Measurements from ENCODE around the gene ATF6.

ATF6 gene

GRCh38 chr1:161919229-161919628 is 153.1 kb downstream of the ATF6 start:
- Histone ChIP-seq H3K79me2 (ENCODE audit: insufficient read depth, low read depth) (no peaks in the 10 kb centered on the region), H3K9ac (no peak overlapping the region), H3K36me3 (ENCODE audit: insufficient read depth) (no peaks in the 10 kb centered on the region), H3K4me1 (ENCODE audit: low read depth, poor library complexity, severe bottlenecking) (peaks cover 14% of the 10 kb centered on the region), H3K4me2 (no peak overlapping the region), H2AFZ (ENCODE audit: low read depth) (no peak overlapping the region), H4K20me1 (ENCODE audit: insufficient read depth) (no peaks in the 10 kb centered on the region), H3K27me3 (ENCODE audit: insufficient read depth, low read depth) (no peaks in the 10 kb centered on the region), H3K4me3 (IDR thresholded peaks at IDR 0.05; ENCODE audit: insufficient read depth, low read depth, low read length) (no peak overlapping the region), H3K27ac (no peak overlapping the region)
- TF ChIP-seq CTCF (conservative IDR thresholded peaks at IDR 0.05; ENCODE audit: low read depth, low read length): no peak

DNA sequence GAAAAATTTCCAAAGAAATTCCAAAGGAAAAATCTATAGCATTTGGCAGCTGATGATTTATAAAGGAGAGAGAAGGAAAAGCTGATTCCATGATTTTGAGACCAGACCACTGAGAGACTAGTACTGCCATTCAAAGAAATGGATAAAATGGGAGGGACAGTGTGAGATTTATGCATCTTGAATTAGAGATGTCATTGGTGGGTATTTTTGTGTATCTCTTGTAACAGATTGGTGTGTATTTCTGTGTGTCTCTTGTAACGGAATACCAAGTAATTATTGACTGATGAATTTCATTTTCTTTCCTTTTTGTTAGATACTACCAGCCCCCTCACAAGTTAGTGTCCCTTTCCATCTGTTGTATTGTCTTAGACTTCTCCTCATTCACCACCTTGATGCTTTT is 155.4 kb downstream of the ATF6 start:
- H4K20me1 ChIP-seq (ENCODE audit: insufficient read depth): no peaks in the 10 kb centered on the region
- H3K79me2 ChIP-seq (ENCODE audit: insufficient read depth, low read depth): no peaks in the 10 kb centered on the region
- no peak for TF ChIP-seq CTCF (conservative IDR thresholded peaks at IDR 0.05; ENCODE audit: low read depth, low read length)
- no peak overlapping the region for H2AFZ ChIP-seq (ENCODE audit: low read depth)
- H3K4me1 ChIP-seq (ENCODE audit: low read depth, poor library complexity, severe bottlenecking): peaks cover 21% of the 10 kb centered on the region
- H3K27me3 ChIP-seq (ENCODE audit: insufficient read depth, low read depth): no peaks in the 10 kb centered on the region
- no peak overlapping the region for H3K4me3 ChIP-seq (IDR thresholded peaks at IDR 0.05; ENCODE audit: insufficient read depth, low read depth, low read length)
- H3K27ac ChIP-seq: no peak overlapping the region
- no peaks in the 10 kb centered on the region for H3K36me3 ChIP-seq (ENCODE audit: insufficient read depth)
- no peak overlapping the region for H3K4me2 ChIP-seq
- no peak overlapping the region for H3K9ac ChIP-seq

DNA sequence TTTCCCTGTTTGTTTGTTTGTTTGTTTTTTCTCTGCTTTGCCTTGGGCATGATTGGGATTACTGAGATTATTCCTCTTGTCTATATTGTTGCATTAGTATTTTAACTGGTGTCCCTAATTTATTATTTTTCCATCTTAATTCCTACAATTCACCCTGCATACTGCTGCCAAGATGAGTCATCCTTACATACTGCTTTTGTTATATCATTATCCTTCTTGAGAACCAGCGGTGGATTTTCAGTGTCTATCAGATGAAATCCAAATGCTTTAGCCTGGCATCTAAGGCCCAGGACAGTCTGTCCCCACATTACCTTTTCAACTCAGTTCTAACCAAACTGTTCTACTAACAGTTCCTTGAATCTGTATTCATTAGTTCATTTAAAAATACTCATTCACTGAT is 155.9 kb downstream of the ATF6 start:
- H3K36me3 ChIP-seq (ENCODE audit: insufficient read depth): no peaks in the 10 kb centered on the region
- H4K20me1 ChIP-seq (ENCODE audit: insufficient read depth): no peaks in the 10 kb centered on the region
- no peak overlapping the region for H3K4me3 ChIP-seq (IDR thresholded peaks at IDR 0.05; ENCODE audit: insufficient read depth, low read depth, low read length)
- no peaks in the 10 kb centered on the region for H3K27me3 ChIP-seq (ENCODE audit: insufficient read depth, low read depth)
- no peaks in the 10 kb centered on the region for H3K79me2 ChIP-seq (ENCODE audit: insufficient read depth, low read depth)
- H3K4me1 ChIP-seq (ENCODE audit: low read depth, poor library complexity, severe bottlenecking): peaks cover 21% of the 10 kb centered on the region
- no peak overlapping the region for H3K4me2 ChIP-seq
- no peak overlapping the region for H3K27ac ChIP-seq
- no peak for TF ChIP-seq CTCF (conservative IDR thresholded peaks at IDR 0.05; ENCODE audit: low read depth, low read length)
- no peak overlapping the region for H3K9ac ChIP-seq
- no peak overlapping the region for H2AFZ ChIP-seq (ENCODE audit: low read depth)

GRCh38 chr1:161928056-161928455 is 161.9 kb downstream of the ATF6 start:
- H3K27ac ChIP-seq: no peak overlapping the region
- H3K9ac ChIP-seq: no peak overlapping the region
- H2AFZ ChIP-seq (ENCODE audit: low read depth): no peak overlapping the region
- H3K4me2 ChIP-seq: no peak overlapping the region
- H4K20me1 ChIP-seq (ENCODE audit: insufficient read depth): no peaks in the 10 kb centered on the region
- no peak overlapping the region for H3K4me3 ChIP-seq (IDR thresholded peaks at IDR 0.05; ENCODE audit: insufficient read depth, low read depth, low read length)
- H3K36me3 ChIP-seq (ENCODE audit: insufficient read depth): no peaks in the 10 kb centered on the region
- H3K79me2 ChIP-seq (ENCODE audit: insufficient read depth, low read depth): no peaks in the 10 kb centered on the region
- TF ChIP-seq CTCF (conservative IDR thresholded peaks at IDR 0.05; ENCODE audit: low read depth, low read length): no peak
- H3K27me3 ChIP-seq (ENCODE audit: insufficient read depth, low read depth): no peaks in the 10 kb centered on the region
- peaks cover 27% of the 10 kb centered on the region for H3K4me1 ChIP-seq (ENCODE audit: low read depth, poor library complexity, severe bottlenecking)

GRCh38 chr1:161929137-161929536 is 163.0 kb downstream of the ATF6 start:
- Histone ChIP-seq H2AFZ (ENCODE audit: low read depth) (no peak overlapping the region), H3K27ac (no peak overlapping the region), H3K4me3 (IDR thresholded peaks at IDR 0.05; ENCODE audit: insufficient read depth, low read depth, low read length) (no peak overlapping the region), H4K20me1 (ENCODE audit: insufficient read depth) (no peaks in the 10 kb centered on the region), H3K27me3 (ENCODE audit: insufficient read depth, low read depth) (no peaks in the 10 kb centered on the region), H3K9ac (no peak overlapping the region), H3K4me2 (no peak overlapping the region), H3K36me3 (ENCODE audit: insufficient read depth) (no peaks in the 10 kb centered on the region), H3K4me1 (ENCODE audit: low read depth, poor library complexity, severe bottlenecking) (peaks cover 27% of the 10 kb centered on the region), H3K79me2 (ENCODE audit: insufficient read depth, low read depth) (no peaks in the 10 kb centered on the region)
- TF ChIP-seq CTCF (conservative IDR thresholded peaks at IDR 0.05; ENCODE audit: low read depth, low read length): no peak

Measured in KMS-11 (cell line).